Hepatocyte (in vitro differentiated cells): ENCODE data around the gene SIRPD. TPM values are rescaled to one million over a fixed set of nuclear protein-coding genes. Genes with fewer than 3 reads are reported as not detected.

Experiments used
- DNase-seq: peaks from one replicate; pipeline ENCODE4 v3.0.0-alpha.2; 2016; ENCODE audit warnings: low spot score
- H2AFZ ChIP-seq: fragments of 200-600 bp; sonication (generic); 2 replicates; pipeline ENCODE4 v1.6.0; 2016; ENCODE audit warnings: antibody characterized with exemption, mild to moderate bottlenecking
- H3K27ac ChIP-seq: fragments of 200-600 bp; sonication (generic); 2 replicates; pipeline ENCODE4 v1.5.1; 2016; ENCODE audit warnings: mild to moderate bottlenecking
- H3K27me3 ChIP-seq: fragments of 200-600 bp; sonication (generic); 2 replicates; pipeline ENCODE4 v1.6.1; 2016
- H3K36me3 ChIP-seq: fragments of 200-600 bp; sonication (generic); replicated peaks from 2 replicates; pipeline ENCODE4 v1.5.1; 2016; ENCODE audit warnings: low read depth; ENCODE audit not compliant: insufficient read depth
- H3K4me1 ChIP-seq: fragments of 200-600 bp; sonication (generic); 2 replicates; pipeline ENCODE4 v1.5.1; 2016; ENCODE audit warnings: mild to moderate bottlenecking, moderate library complexity; ENCODE audit not compliant: insufficient read depth
- H3K4me2 ChIP-seq: fragments of 200-600 bp; sonication (generic); 2 replicates; pipeline ENCODE4 v1.6.0; 2016
- H3K4me3 ChIP-seq: fragments of 200-600 bp; sonication (generic); 2 replicates; pipeline ENCODE4 v1.5.1; 2016; ENCODE audit warnings: mild to moderate bottlenecking
- H3K79me2 ChIP-seq: fragments of 200-600 bp; sonication (generic); 2 replicates; pipeline ENCODE4 v1.6.0; 2017; ENCODE audit warnings: mild to moderate bottlenecking
- H3K9me2 ChIP-seq: fragments of 200-600 bp; sonication (generic); replicated peaks from 2 replicates; pipeline ENCODE4 v1.6.0; 2017; ENCODE audit warnings: mild to moderate bottlenecking; ENCODE audit not compliant: insufficient read depth
- H3K9me3 ChIP-seq: fragments of 200-600 bp; sonication (generic); 2 replicates; pipeline ENCODE4 v1.5.1; 2016; ENCODE audit warnings: low read depth, mild to moderate bottlenecking
- H4K20me1 ChIP-seq: fragments of 200-600 bp; sonication (generic); 2 replicates; pipeline ENCODE4 v1.6.0; 2016; ENCODE audit warnings: mild to moderate bottlenecking; ENCODE audit not compliant: insufficient read depth, poor library complexity, severe bottlenecking
- EZH2 ChIP-seq: fragments of 200-600 bp; sonication (generic); IDR thresholded peaks from 2 replicates; pipeline ENCODE4 v1.6.1; 2016; ENCODE audit warnings: antibody characterized with exemption, mild to moderate bottlenecking, borderline replicate concordance
- EZH2phosphoT487 ChIP-seq: fragments of 200-600 bp; sonication (generic); IDR thresholded peaks from one replicate; pipeline ENCODE4 v1.6.1; 2018; ENCODE audit warnings: antibody characterized with exemption, mild to moderate bottlenecking, low read depth, moderate library complexity; ENCODE audit not compliant: unreplicated experiment, severe bottlenecking
- WGBS: methylation state at CpG from one replicate; pipeline ENCODE4 v1.1.6; 2016; ENCODE audit warnings: low lambda C conversion rate; ENCODE audit errors: missing lambda C conversion rate; 5-methylcytosine and 5-hydroxymethylcytosine counted together
- polyA plus RNA-seq: library from polyadenylated mRNA; unstranded; fragments of >200 nt; fragmentation: Nextera tagmentation; extraction: Ambion mirVana; gene quantifications from 2 replicates; pipeline ENCODE4 v1.2.1, GENCODE V29; 2016
- total RNA-seq: library from RNA; depleted of rRNA; stranded (reverse); fragments of >200 nt; gene quantifications from 2 replicates; pipeline ENCODE4 v1.2.3, GENCODE V29; 2014
- TF ChIP-seq, protein P1 (sequence below): fragments of 200-600 bp; sonication (generic); IDR thresholded peaks from 2 replicates; pipeline ENCODE4 v1.5.1; 2016; ENCODE audit warnings: antibody characterized with exemption, mild to moderate bottlenecking; ENCODE audit not compliant: poor library complexity

The SIRPD gene
- total and polyA plus RNA-seq, 2 experiments from 2014 or later: not detected

- H3K4me3 ChIP-seq: no peak overlapping the region
- H3K27ac ChIP-seq: no peak overlapping the region
- DNase-seq: no peak
- peaks cover 3% of the 10 kb centered on the region for H3K27me3 ChIP-seq
- H3K9me2 ChIP-seq: no peaks in the 10 kb centered on the region
- no peak for TF ChIP-seq EZH2
- TF ChIP-seq, protein P1, sequence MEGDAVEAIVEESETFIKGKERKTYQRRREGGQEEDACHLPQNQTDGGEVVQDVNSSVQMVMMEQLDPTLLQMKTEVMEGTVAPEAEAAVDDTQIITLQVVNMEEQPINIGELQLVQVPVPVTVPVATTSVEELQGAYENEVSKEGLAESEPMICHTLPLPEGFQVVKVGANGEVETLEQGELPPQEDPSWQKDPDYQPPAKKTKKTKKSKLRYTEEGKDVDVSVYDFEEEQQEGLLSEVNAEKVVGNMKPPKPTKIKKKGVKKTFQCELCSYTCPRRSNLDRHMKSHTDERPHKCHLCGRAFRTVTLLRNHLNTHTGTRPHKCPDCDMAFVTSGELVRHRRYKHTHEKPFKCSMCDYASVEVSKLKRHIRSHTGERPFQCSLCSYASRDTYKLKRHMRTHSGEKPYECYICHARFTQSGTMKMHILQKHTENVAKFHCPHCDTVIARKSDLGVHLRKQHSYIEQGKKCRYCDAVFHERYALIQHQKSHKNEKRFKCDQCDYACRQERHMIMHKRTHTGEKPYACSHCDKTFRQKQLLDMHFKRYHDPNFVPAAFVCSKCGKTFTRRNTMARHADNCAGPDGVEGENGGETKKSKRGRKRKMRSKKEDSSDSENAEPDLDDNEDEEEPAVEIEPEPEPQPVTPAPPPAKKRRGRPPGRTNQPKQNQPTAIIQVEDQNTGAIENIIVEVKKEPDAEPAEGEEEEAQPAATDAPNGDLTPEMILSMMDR: no peak
- TF ChIP-seq EZH2phosphoT487: no peak
- H3K4me1 ChIP-seq: no peaks in the 10 kb centered on the region
- no peaks in the 10 kb centered on the region for H4K20me1 ChIP-seq
- H3K79me2 ChIP-seq: no peaks in the 10 kb centered on the region
- no peak overlapping the region for H2AFZ ChIP-seq
- no peak overlapping the region for H3K4me2 ChIP-seq
- WGBS: 76% methylated on average over 4 of the region's 4 CpGs
- no peaks in the 10 kb centered on the region for H3K9me3 ChIP-seq
- no peaks in the 10 kb centered on the region for H3K36me3 ChIP-seq
These were observed 24.4 kb downstream of the SIRPD start for GRCh38 chr20:1533059-1533458.

DNA sequence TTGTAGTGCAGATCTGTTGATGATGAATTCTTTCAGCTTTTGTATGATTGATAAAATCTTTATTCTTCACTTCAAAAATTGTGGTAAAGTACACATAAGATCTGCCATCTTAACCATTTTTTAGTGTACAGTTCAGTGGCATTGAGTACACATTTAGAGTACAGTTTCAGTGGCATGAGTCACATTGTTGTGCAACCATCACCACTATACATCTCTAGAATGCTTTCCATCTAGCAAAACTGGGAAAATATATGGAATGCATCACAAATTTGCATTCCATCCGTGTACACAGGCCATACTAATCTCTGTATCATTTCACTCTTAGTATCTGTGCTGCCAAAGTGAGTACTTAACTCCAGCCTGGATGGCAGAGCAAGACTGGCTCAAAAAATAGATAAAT is 28.7 kb downstream of the SIRPD start:
- no peak for DNase-seq
- Histone ChIP-seq H3K9me3 (no peaks in the 10 kb centered on the region), H3K9me2 (no peaks in the 10 kb centered on the region), H3K36me3 (no peaks in the 10 kb centered on the region), H4K20me1 (no peaks in the 10 kb centered on the region), H3K27ac (no peak overlapping the region), H3K79me2 (no peaks in the 10 kb centered on the region), H3K27me3 (no peaks in the 10 kb centered on the region), H3K4me3 (no peak overlapping the region), H3K4me2 (no peak overlapping the region), H3K4me1 (no peaks in the 10 kb centered on the region), H2AFZ (no peak overlapping the region)
- TF ChIP-seq EZH2 (no peak), EZH2phosphoT487 (no peak)
- TF ChIP-seq, protein P1: no peak
- 26% methylated on average over 1 of the region's 1 CpG for WGBS

DNA sequence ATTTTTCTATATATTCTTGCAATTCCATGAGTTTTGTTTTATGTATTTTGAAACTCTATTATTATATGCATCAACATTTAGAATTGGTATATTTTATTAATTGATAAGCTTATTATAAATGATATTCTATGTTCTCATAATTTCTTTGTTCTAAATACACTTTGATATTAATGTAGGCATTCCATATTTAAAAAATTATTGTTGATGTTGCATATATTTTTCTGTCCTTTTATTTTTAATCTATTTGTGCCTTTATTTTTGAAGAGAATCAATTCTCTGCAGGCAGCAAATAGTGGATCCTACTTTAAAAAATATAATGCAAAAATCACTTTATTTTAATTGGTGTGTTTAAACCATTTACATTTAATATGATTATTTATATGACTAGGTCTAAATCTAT is 29.6 kb downstream of the SIRPD start:
- H3K9me3 ChIP-seq: no peaks in the 10 kb centered on the region
- no peaks in the 10 kb centered on the region for H4K20me1 ChIP-seq
- no peak overlapping the region for H2AFZ ChIP-seq
- no peaks in the 10 kb centered on the region for H3K27me3 ChIP-seq
- H3K4me2 ChIP-seq: no peak overlapping the region
- H3K4me3 ChIP-seq: no peak overlapping the region
- H3K36me3 ChIP-seq: no peaks in the 10 kb centered on the region
- no peak overlapping the region for H3K27ac ChIP-seq
- TF ChIP-seq EZH2phosphoT487: no peak
- TF ChIP-seq EZH2: no peak
- no peaks in the 10 kb centered on the region for H3K79me2 ChIP-seq
- no peak for DNase-seq
- no peaks in the 10 kb centered on the region for H3K9me2 ChIP-seq
- no peaks in the 10 kb centered on the region for H3K4me1 ChIP-seq

- Histone ChIP-seq H3K9me3 (no peaks in the 10 kb centered on the region), H3K4me3 (no peak overlapping the region), H3K4me2 (no peak overlapping the region), H2AFZ (no peak overlapping the region), H3K27me3 (no peaks in the 10 kb centered on the region), H3K79me2 (no peaks in the 10 kb centered on the region), H4K20me1 (no peaks in the 10 kb centered on the region), H3K27ac (no peak overlapping the region), H3K36me3 (no peaks in the 10 kb centered on the region), H3K4me1 (no peaks in the 10 kb centered on the region), H3K9me2 (no peaks in the 10 kb centered on the region)
- no peak for DNase-seq
- TF ChIP-seq EZH2: no peak
- TF ChIP-seq EZH2phosphoT487: no peak
- TF ChIP-seq, protein P1: no peak
These were observed 30.6 kb downstream of the SIRPD start for GRCh38 chr20:1526896-1527295.
